Lung (tissue), 12 donors: ENCODE data around the gene GPAM. TPM values are rescaled to one million over a fixed set of nuclear protein-coding genes. Genes with fewer than 3 reads are reported as not detected.
"Not testable (repeated sequence)": the region's sequence is repeated elsewhere in the genome, so short reads cannot be mapped to it uniquely, and the experiment has no call there.

ENCODE experiments used
- ATAC-seq: fragments of 200-7000 bp; cut with Tn5 transposase; one replicate; pipeline ENCODE4 v1.9.1; 2020; ENCODE audit warnings: moderate number of reproducible peaks; ENCODE audit not compliant: insufficient read depth, low FRiP score
- DNase-seq, 3 donors: peaks; one replicate each; pipeline ENCODE4 v3.0.0-alpha.2; 2013 to 2017
- H3K27ac ChIP-seq, 2 donors: one replicate each; pipeline ENCODE4 v1.5.1; 2013; ENCODE audit warnings: mild to moderate bottlenecking in 2 of 2, moderate library complexity in 2 of 2, control low read depth in 1 of 2, inconsistent platforms in 1 of 2, low read depth in 1 of 2, low read length in 1 of 2
- H3K27me3 ChIP-seq, 3 donors: one replicate each; pipeline ENCODE4 v1.5.1; 2013; ENCODE audit warnings: low read length in 2 of 3; ENCODE audit not compliant: control insufficient read depth in 3 of 3, insufficient read depth in 3 of 3
- H3K36me3 ChIP-seq, 4 donors: one replicate each; pipeline ENCODE4 v1.5.1; 2013; ENCODE audit warnings: low read length in 4 of 4, mild to moderate bottlenecking in 1 of 4, moderate library complexity in 1 of 4; ENCODE audit not compliant: control insufficient read depth in 4 of 4, insufficient read depth in 4 of 4
- H3K4me1 ChIP-seq, 5 donors: one replicate each; pipeline ENCODE4 v1.5.1; 2013; ENCODE audit warnings: low read length in 5 of 5, mild to moderate bottlenecking in 2 of 5, moderate library complexity in 1 of 5; ENCODE audit not compliant: control insufficient read depth in 5 of 5, insufficient read depth in 5 of 5
- H3K4me3 ChIP-seq: one replicate; pipeline ENCODE4 v1.5.1; 2013; ENCODE audit warnings: mild to moderate bottlenecking, control low read depth, moderate library complexity
- H3K9ac ChIP-seq, 2 donors: one replicate each; pipeline ENCODE4 v1.5.1; 2013; ENCODE audit warnings: low read length in 2 of 2, control low read depth in 1 of 2; ENCODE audit not compliant: insufficient read depth in 1 of 2
- H3K9me3 ChIP-seq, 4 donors: one replicate each; pipeline ENCODE4 v1.5.1; 2013; ENCODE audit warnings: low read length in 3 of 4, mild to moderate bottlenecking in 1 of 4, moderate library complexity in 1 of 4; ENCODE audit not compliant: control insufficient read depth in 4 of 4, insufficient read depth in 3 of 4
- WGBS, 2 donors: extraction: QIAGEN DNeasy Blood & Tissue Kit; methylation state at CpG; one replicate each; pipeline ENCODE4 v1.1.7; 2013; 5-methylcytosine and 5-hydroxymethylcytosine counted together
- polyA plus RNA-seq, 2 donors: library from polyadenylated mRNA; stranded (reverse); fragments of 200-250 nt; gene quantifications; one replicate each; pipeline ENCODE4 v1.2.1, GENCODE V29; 2013
- total RNA-seq, 2 donors: library from RNA; depleted of rRNA in 1 of 2; stranded (reverse); fragments of >200 nt in 1 of 2; gene quantifications; one replicate each; pipeline ENCODE4 v1.2.1, GENCODE V29; 2014 to 2021
- TF ChIP-seq, protein P1 (sequence below): IDR thresholded peaks from 2 replicates; pipeline ENCODE4 v1.5.1; 2012; ENCODE audit warnings: mild to moderate bottlenecking; ENCODE audit errors: control extremely low read depth, extremely low read depth
- donor health status: control.
- donor health status: control.
- donor health status: Bipolar disorder and iron deficiency.
- donor health status: healthy.
- donor health status: DM: yes; HTN: yes; CAD: no.

GPAM gene
- total and polyA plus RNA-seq, 4 donors: 2.7 to 21.8 (median 8.9) TPM

DNA sequence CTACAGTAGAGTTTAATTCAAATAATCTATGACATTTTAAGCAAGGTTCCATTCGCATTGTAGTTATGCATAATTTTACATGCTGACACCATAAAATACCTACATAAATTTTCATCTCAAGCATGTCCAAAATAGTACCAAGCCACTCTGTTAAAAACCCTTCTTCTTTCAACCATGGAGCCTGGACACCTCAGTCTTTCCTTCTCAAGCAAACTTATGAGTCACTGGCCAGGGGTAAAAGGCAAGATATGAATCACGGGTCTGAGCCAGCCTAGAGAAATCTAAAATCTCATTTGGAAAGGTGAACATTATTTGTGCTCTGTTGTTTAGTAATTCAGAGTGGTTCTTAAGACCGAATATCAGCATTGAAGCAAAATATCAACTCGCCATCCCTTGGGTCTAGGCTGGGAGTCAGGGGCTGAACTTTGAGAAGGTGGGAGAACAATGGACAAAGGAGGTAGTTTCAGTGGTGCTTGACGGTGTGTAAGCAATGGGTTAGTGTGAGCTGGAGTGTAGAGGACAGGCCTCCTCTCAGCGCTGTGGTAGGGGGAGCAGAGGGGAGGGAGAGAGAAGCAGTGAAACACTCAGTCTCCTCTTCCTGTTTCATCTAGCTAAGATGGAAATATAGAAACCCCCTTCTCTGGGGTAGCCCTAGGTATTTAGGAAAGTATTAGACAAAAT is 19.1 kb upstream of the GPAM start:
- no peak for DNase-seq
- WGBS, 2 donors: 81 to 91% methylated on average over 6 of the region's 6 CpGs
- TF ChIP-seq, protein P1, sequence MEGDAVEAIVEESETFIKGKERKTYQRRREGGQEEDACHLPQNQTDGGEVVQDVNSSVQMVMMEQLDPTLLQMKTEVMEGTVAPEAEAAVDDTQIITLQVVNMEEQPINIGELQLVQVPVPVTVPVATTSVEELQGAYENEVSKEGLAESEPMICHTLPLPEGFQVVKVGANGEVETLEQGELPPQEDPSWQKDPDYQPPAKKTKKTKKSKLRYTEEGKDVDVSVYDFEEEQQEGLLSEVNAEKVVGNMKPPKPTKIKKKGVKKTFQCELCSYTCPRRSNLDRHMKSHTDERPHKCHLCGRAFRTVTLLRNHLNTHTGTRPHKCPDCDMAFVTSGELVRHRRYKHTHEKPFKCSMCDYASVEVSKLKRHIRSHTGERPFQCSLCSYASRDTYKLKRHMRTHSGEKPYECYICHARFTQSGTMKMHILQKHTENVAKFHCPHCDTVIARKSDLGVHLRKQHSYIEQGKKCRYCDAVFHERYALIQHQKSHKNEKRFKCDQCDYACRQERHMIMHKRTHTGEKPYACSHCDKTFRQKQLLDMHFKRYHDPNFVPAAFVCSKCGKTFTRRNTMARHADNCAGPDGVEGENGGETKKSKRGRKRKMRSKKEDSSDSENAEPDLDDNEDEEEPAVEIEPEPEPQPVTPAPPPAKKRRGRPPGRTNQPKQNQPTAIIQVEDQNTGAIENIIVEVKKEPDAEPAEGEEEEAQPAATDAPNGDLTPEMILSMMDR: no peak
- Histone ChIP-seq H3K36me3 (no peaks in the 10 kb centered on the region), H3K9ac (no peak overlapping the region), H3K4me3 (no peak overlapping the region), H3K9me3 (no peaks in the 10 kb centered on the region), H3K4me1 (no peaks in the 10 kb centered on the region), H3K27me3 (no peaks in the 10 kb centered on the region), H3K27ac (no peak overlapping the region)
- ATAC-seq: no peak

DNA sequence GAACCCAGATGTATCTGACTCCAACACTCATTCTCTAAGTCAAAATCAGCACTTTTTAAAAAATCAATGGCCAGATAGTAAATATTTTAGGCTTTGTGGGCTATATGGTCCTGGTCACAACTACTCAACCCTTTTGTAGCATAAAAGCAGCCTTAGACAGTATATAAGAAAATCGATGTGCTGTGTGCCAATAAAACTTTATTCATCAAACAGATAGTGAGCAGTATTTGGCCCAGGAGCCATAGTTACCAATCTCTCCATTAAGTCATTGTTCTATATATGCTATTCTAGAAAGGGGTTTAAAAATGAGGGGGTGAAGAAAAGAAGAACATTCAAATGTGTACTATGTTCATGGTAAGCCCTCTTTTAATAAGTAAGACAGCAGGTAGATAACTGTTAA is 18.5 kb upstream of the GPAM start:
- no peaks in the 10 kb centered on the region for H3K4me1 ChIP-seq
- ATAC-seq (no peak), DNase-seq (no peak)
- H3K4me3 ChIP-seq: no peak overlapping the region
- H3K27ac ChIP-seq: no peak overlapping the region
- no peaks in the 10 kb centered on the region for H3K36me3 ChIP-seq
- H3K9ac ChIP-seq: no peak overlapping the region
- H3K27me3 ChIP-seq: no peaks in the 10 kb centered on the region
- no peaks in the 10 kb centered on the region for H3K9me3 ChIP-seq
- TF ChIP-seq, protein P1: no peak
- 93 to 95% methylated on average over 1 of the region's 1 CpG for WGBS, 2 donors

GRCh38 chr10:112201334-112201733 is 17.8 kb upstream of the GPAM start:
- Histone ChIP-seq H3K27me3 (no peaks in the 10 kb centered on the region), H3K27ac (no peak overlapping the region), H3K9ac (no peak overlapping the region), H3K36me3 (no peaks in the 10 kb centered on the region), H3K4me3 (no peak overlapping the region), H3K4me1 (no peaks in the 10 kb centered on the region), H3K9me3 (no peaks in the 10 kb centered on the region)
- 64 to 94% methylated on average over 1 of the region's 1 CpG for WGBS, 2 donors
- no peak for ATAC-seq
- TF ChIP-seq, protein P1: no peak
- no peak for DNase-seq

DNA sequence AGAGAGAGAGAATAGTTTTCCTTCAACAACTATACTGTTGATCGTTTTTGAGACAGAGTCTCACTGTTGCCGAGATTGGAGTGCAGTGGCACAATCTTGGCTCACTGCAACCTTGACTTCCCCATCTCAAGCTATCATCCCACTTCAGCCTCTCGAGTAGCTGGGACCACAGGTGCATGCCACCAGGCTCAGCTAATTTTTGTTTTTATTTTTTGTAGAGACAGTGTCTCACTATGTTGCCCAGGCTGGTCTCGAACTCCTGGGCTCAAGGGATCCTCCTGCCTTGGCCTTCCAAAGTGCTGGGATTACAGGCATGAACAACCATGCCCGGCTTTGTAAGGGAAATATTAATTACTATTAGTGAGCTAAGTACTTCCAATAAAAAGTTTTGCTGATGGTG is 16.7 kb upstream of the GPAM start:
- not testable (repeated sequence) for H3K4me1 ChIP-seq, ATAC-seq, H3K27me3 ChIP-seq, H3K9me3 ChIP-seq, DNase-seq, H3K4me3 ChIP-seq, H3K9ac ChIP-seq, H3K36me3 ChIP-seq, H3K27ac ChIP-seq
- WGBS, 2 donors: 83% methylated on average over 5 of the region's 5 CpGs

DNA sequence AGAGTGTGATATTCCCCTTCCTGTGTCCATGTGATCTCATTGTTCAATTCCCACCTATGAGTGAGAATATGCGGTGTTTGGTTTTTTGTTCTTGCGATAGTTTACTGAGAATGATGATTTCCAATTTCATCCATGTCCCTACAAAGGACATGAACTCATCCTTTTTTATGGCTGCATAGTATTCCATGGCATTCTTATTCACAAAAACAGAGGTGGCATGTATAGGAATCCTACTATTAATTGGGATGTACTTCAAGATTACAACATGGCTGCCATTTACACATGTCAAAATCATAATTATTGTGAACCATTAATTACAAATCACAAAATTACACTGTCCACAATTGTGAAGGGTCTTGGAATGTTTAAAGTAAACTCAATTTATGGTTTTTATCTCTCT is 14.1 kb upstream of the GPAM start:
- not testable (repeated sequence) for H3K27me3 ChIP-seq, H3K9ac ChIP-seq, H3K27ac ChIP-seq, H3K36me3 ChIP-seq, H3K9me3 ChIP-seq, H3K4me1 ChIP-seq, DNase-seq, H3K4me3 ChIP-seq, ATAC-seq
- no CpG with 5 or more reads among the region's 2 CpGs for WGBS, 2 donors
